Measurements from ENCODE around the gene CDK14. TPM values are rescaled to one million over a fixed set of nuclear protein-coding genes. Genes with fewer than 3 reads are reported as not detected.
"Not testable (repeated sequence)": the region's sequence is repeated elsewhere in the genome, so short reads cannot be mapped to it uniquely, and the experiment has no call there.

The CDK14 gene
- total RNA-seq, 4 donors from 2014 or later = 0.18 to 74.3 (median 7.3) TPM

DNA sequence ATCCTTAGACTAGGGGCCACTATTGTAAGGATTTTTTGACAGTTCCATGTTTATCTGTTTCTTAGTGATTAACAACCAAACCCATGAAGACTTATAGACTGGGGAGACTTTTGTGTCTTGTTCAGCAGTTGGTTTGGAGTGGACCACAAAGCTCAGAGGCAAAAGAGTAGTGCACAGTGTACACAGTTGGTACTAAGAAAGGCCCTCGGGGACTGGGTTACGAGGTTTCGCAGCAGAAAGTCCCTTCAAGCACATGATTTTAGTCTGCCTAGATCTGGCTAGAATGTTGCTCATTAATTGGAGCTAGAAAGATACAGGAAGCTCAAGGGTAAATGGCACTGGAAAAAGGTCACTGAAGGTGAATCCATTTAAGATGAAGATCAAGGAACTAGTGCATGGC, 35.4 kb downstream of the CDK14 start:
- Histone ChIP-seq H3K4me1 (no peaks in the 10 kb centered on the region), H3K36me3 (no peaks in the 10 kb centered on the region), H3K4me3 (no peak overlapping the region), H3K9me3 (no peaks in the 10 kb centered on the region), H3K27me3 (no peaks in the 10 kb centered on the region), H3K27ac (no peak overlapping the region)
- DNase-seq = no peak
- TF ChIP-seq POLR2A (IDR thresholded peaks at IDR 0.05) = no peak
- TF ChIP-seq, protein P1, sequence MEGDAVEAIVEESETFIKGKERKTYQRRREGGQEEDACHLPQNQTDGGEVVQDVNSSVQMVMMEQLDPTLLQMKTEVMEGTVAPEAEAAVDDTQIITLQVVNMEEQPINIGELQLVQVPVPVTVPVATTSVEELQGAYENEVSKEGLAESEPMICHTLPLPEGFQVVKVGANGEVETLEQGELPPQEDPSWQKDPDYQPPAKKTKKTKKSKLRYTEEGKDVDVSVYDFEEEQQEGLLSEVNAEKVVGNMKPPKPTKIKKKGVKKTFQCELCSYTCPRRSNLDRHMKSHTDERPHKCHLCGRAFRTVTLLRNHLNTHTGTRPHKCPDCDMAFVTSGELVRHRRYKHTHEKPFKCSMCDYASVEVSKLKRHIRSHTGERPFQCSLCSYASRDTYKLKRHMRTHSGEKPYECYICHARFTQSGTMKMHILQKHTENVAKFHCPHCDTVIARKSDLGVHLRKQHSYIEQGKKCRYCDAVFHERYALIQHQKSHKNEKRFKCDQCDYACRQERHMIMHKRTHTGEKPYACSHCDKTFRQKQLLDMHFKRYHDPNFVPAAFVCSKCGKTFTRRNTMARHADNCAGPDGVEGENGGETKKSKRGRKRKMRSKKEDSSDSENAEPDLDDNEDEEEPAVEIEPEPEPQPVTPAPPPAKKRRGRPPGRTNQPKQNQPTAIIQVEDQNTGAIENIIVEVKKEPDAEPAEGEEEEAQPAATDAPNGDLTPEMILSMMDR (IDR thresholded peaks at IDR 0.05) = no peak

DNA sequence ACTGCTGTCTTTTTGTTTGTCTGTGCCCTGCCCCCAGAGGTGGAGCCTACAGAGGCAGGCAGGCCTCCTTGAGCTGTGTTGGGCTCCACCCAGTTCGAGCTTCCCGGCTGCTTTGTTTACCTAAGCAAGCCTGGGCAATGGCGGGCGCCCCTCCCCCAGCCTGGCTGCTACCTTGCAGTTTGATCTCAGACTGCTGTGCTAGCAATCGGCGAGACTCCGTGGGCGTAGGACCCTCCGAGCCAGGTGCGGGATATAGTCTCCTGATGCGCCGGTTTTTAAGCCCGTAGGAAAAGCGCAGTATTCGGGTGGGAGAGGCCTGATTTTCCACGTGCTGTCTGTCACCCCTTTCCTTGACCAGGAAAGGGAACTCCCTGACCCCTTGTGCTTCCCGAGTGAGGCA, 43.6 kb downstream of the CDK14 start:
- not testable (repeated sequence) for H3K9me3 ChIP-seq, DNase-seq, H3K27ac ChIP-seq, H3K27me3 ChIP-seq, H3K36me3 ChIP-seq, H3K4me3 ChIP-seq, H3K4me1 ChIP-seq

DNA sequence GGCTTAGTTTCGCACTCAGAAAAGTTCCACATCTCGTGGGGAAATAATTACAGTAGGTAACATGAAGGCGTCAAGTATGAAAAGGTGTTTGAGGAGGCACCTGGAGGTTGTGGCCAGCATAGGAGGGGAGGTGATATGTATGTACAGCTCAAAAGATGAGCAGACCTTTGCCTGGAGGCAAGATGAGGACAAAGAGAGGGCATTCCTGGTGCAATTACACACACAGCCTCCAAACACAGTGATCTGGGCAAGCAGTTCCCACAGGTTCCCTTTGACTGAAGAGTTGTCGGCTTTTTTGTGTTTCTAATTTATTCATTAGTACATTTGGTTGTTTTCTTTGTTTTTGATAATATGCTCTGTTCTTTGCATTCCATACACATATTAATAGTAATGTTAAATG, 46.9 kb downstream of the CDK14 start:
- Histone ChIP-seq H3K36me3 (no peaks in the 10 kb centered on the region), H3K4me1 (no peaks in the 10 kb centered on the region), H3K27me3 (no peaks in the 10 kb centered on the region), H3K27ac (no peak overlapping the region), H3K9me3 (no peaks in the 10 kb centered on the region), H3K4me3 (no peak overlapping the region)
- no peak for DNase-seq
- TF ChIP-seq, protein P1 (IDR thresholded peaks at IDR 0.05) = no peak
- no peak for TF ChIP-seq POLR2A (IDR thresholded peaks at IDR 0.05)

- H3K36me3 ChIP-seq = no peaks in the 10 kb centered on the region
- TF ChIP-seq, protein P1 (IDR thresholded peaks at IDR 0.05) = no peak
- no peak for TF ChIP-seq POLR2A (IDR thresholded peaks at IDR 0.05)
- H3K9me3 ChIP-seq = no peaks in the 10 kb centered on the region
- DNase-seq = no peak
- no peaks in the 10 kb centered on the region for H3K4me1 ChIP-seq
- no peak overlapping the region for H3K27ac ChIP-seq
- H3K27me3 ChIP-seq = no peaks in the 10 kb centered on the region
- H3K4me3 ChIP-seq = no peak overlapping the region
Measured at GRCh38 chr7:90645784-90646183, 49.7 kb downstream of the CDK14 start.

DNA sequence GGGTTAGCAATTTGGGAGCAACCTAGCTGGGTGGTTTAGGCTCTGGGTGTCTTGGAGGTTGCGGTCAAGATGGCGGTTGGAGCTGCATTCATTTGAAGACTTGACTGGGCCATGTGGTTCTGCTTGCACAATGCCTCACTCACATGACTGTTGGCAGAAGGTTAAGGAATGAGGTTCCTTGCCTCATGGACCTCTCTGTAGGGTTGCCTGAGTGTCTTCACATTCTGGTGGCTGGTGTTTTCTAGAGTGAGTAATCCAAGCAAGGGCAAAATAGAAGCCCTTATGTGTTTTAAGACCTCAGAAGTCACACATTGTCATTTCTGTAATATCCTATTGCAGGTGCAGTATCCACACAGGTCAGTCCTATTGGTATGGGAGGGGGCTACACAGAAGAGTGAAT, 52.0 kb downstream of the CDK14 start:
- H3K36me3 ChIP-seq = no peaks in the 10 kb centered on the region
- no peaks in the 10 kb centered on the region for H3K4me1 ChIP-seq
- H3K9me3 ChIP-seq = no peaks in the 10 kb centered on the region
- H3K4me3 ChIP-seq = no peak overlapping the region
- H3K27ac ChIP-seq = no peak overlapping the region
- no peaks in the 10 kb centered on the region for H3K27me3 ChIP-seq
- TF ChIP-seq POLR2A (IDR thresholded peaks at IDR 0.05) = no peak
- TF ChIP-seq, protein P1 (IDR thresholded peaks at IDR 0.05) = no peak
- no peak for DNase-seq

DNA sequence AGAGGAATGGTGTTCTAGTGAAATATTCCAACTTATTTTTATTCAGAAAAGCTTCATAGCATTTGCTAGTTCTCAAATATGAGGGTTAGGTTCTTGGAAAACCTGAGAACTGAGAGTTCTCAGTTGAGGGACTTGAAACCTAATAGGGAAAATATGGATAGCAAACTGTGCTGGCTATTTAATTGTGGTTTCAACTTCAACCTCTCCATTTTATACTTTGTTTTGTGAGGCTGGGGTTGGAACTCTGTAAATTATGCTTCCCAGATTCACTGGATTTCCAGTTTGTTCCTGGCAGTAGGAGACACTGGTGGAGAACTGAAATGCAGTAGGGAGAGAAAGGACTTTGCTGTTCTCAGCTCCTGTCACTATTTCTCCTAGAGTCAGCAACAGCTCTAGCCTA, 52.7 kb downstream of the CDK14 start:
- Histone ChIP-seq H3K36me3 (no peaks in the 10 kb centered on the region), H3K27me3 (no peaks in the 10 kb centered on the region), H3K27ac (no peak overlapping the region), H3K9me3 (no peaks in the 10 kb centered on the region), H3K4me1 (no peaks in the 10 kb centered on the region), H3K4me3 (no peak overlapping the region)
- no peak for DNase-seq
- TF ChIP-seq POLR2A (IDR thresholded peaks at IDR 0.05) = no peak
- TF ChIP-seq, protein P1 (IDR thresholded peaks at IDR 0.05) = no peak
